ENCODE data around the gene KNDC1. TPM values are rescaled to one million over a fixed set of nuclear protein-coding genes. Genes with fewer than 3 reads are reported as not detected.

KNDC1 gene
- total and polyA plus RNA-seq, 10 of the 15 experiments (the other 5 are each of a cell fraction or from before 2014, with no cell fraction given), result 0.03 to 0.11 (median 0.05) TPM; not detected in 7

DNA sequence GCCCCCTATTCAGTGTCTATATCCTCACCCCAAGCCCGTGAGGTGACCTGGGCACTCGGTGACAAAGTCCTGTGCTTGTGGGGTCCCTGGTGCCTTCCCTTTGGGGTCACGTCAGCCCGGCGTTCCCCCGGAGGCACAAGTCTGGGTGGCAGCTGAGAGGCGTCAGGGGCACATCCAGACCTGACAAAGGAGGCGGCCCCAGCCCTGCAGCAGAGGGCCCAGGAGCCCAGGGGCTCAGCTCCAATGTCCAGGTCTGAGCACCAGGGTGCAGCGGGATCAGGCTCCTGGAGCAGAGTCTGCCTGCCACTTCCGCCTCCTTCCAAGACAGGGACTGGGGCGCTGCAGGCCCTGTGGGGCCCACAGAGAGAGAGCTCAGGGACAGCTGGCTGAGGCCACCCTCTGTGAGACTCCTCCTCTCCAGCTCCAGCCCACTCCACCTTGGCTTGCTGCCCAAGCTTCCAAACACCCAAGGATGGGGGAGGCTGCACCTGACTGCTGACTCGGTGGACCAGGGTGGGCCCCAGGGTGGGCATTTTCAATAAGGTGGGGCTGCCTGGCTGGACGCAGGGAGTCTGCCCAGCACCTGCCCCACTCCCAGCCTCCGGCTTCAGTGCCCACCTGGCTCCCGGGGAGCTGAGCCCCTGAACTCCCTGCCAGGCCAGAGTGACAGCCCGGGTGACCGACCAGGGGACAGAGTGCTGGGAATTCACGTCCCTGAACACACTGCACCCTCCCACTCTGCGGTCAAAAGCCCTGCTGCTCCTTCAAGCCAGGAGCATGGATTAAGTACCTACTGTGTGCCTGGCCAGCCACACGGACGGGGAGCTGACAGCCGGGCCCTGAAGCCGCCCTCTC, 1.0 kb upstream of the KNDC1 start:
- no peak for ATAC-seq
- in situ Hi-C loops (cut with MboI), result no loop called here
- CTCF ChIA-PET, result no interaction called here

DNA sequence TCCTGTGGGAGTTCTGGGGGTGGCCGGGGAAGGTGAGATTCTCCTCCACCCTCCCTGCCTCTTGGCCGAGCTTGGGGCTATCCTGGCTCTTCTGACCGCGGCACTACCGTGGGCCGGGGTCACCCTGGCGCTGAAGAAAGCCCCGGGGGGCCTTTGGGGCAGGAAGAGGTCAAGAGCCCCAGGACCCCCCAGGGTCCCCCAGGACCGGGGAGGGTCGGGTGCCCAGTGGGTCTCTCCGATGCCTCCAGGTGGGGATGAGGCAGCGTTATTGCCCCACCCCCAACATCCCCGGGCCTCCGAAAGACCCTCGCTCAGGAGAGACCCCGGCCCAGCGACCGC, 439 bp upstream of the KNDC1 start:
- no TSS peak for BruUV-seq (replicated peaks)
- no peak overlapping the region for H3K4me3 ChIP-seq
- FAIRE-seq, result no peak
- ChIA-PET SMC1A (ENCODE audit: uncharacterized antibody, unreplicated experiment) (no interaction called here), RAD21 (ENCODE audit: unreplicated experiment) (no interaction called here), CTCF (no interaction called here), POLR2A (no interaction called here)
- no peaks in the 10 kb centered on the region for H3K27me3 ChIP-seq (replicated peaks in 1 of 2; ENCODE audit: control insufficient read depth in 2 of 2, insufficient read depth in 2 of 2, low read length in 1 of 2)
- DNase-seq (ENCODE audit: low read depth, low spot score), result no peak
- no peak overlapping the region for H3K9ac ChIP-seq (ENCODE audit: control insufficient read depth, insufficient read depth, low read length)
- no peaks in the 10 kb centered on the region for H4K20me1 ChIP-seq (ENCODE audit: control insufficient read depth, insufficient read depth)
- no peaks in the 10 kb centered on the region for H3K79me2 ChIP-seq (ENCODE audit: control insufficient read depth, insufficient read depth, low read length)
- H2AFZ ChIP-seq (ENCODE audit: control insufficient read depth, low read depth, low read length), result no peak overlapping the region
- no peaks in the 10 kb centered on the region for H3K36me3 ChIP-seq (ENCODE audit: control insufficient read depth in 2 of 2, insufficient read depth in 2 of 2, low read length in 1 of 2)
- no peaks in the 10 kb centered on the region for H3K9me3 ChIP-seq (replicated peaks; ENCODE audit: control insufficient read depth, insufficient read depth, low read length)
- H3K4me2 ChIP-seq (ENCODE audit: control insufficient read depth, insufficient read depth), result no peak overlapping the region
- in situ Hi-C loops (cut with MboI), result no loop called here
- ATAC-seq, result no peak
- intact Hi-C loops (cut with micrococcal nuclease; ENCODE audit: unreplicated experiment), result no loop called here
- no peaks in the 10 kb centered on the region for H3K4me1 ChIP-seq (ENCODE audit: control insufficient read depth, insufficient read depth, low read length)
- no peak overlapping the region for H3K27ac ChIP-seq (ENCODE audit: control insufficient read depth, insufficient read depth)
- WGBS (ENCODE audit: insufficient coverage, insufficient replicate concordance, low lambda C conversion rate, missing lambda C conversion rate), result 18% methylated on average over 6 of the region's 18 CpGs
- TF ChIP-seq JUNB (IDR thresholded peaks at IDR 0.05) (no peak), SRF (IDR thresholded peaks at IDR 0.05; ENCODE audit: low read depth in 2 of 2, low read length in 2 of 2) (no peak), MXI1 (IDR thresholded peaks at IDR 0.05; ENCODE audit: low read depth, low read length) (no peak), MYC (IDR thresholded peaks at IDR 0.05; ENCODE audit: insufficient read depth, insufficient read length, insufficient replicate concordance, low read length, severe bottlenecking) (no peak), ESRRA (IDR thresholded peaks at IDR 0.05; ENCODE audit: low read length) (no peak)
- TF ChIP-seq, protein P1, sequence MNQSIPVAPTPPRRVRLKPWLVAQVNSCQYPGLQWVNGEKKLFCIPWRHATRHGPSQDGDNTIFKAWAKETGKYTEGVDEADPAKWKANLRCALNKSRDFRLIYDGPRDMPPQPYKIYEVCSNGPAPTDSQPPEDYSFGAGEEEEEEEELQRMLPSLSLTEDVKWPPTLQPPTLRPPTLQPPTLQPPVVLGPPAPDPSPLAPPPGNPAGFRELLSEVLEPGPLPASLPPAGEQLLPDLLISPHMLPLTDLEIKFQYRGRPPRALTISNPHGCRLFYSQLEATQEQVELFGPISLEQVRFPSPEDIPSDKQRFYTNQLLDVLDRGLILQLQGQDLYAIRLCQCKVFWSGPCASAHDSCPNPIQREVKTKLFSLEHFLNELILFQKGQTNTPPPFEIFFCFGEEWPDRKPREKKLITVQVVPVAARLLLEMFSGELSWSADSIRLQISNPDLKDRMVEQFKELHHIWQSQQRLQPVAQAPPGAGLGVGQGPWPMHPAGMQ (IDR thresholded peaks at IDR 0.05; ENCODE audit: borderline replicate concordance), result no peak
- TF ChIP-seq, protein P2, sequence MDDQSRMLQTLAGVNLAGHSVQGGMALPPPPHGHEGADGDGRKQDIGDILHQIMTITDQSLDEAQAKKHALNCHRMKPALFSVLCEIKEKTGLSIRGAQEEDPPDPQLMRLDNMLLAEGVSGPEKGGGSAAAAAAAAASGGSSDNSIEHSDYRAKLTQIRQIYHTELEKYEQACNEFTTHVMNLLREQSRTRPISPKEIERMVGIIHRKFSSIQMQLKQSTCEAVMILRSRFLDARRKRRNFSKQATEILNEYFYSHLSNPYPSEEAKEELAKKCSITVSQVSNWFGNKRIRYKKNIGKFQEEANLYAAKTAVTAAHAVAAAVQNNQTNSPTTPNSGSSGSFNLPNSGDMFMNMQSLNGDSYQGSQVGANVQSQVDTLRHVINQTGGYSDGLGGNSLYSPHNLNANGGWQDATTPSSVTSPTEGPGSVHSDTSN (IDR thresholded peaks at IDR 0.05; ENCODE audit: insufficient replicate concordance, low read depth, low read length), result no peak
- TF ChIP-seq, protein P3, sequence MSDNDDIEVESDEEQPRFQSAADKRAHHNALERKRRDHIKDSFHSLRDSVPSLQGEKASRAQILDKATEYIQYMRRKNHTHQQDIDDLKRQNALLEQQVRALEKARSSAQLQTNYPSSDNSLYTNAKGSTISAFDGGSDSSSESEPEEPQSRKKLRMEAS (IDR thresholded peaks at IDR 0.05; ENCODE audit: low read depth, low read length), result no peak

More for the DNA sequence above, 1.0 kb upstream of the KNDC1 start:
- Histone ChIP-seq H3K9ac (ENCODE audit: control insufficient read depth, insufficient read depth, low read length) (no peak overlapping the region), H3K79me2 (ENCODE audit: control insufficient read depth, insufficient read depth, low read length) (no peaks in the 10 kb centered on the region), H3K27me3 (replicated peaks in 1 of 2; ENCODE audit: control insufficient read depth in 2 of 2, insufficient read depth in 2 of 2, low read length in 1 of 2) (no peaks in the 10 kb centered on the region), H3K27ac (ENCODE audit: control insufficient read depth, insufficient read depth) (no peak overlapping the region), H4K20me1 (ENCODE audit: control insufficient read depth, insufficient read depth) (no peaks in the 10 kb centered on the region), H3K4me1 (ENCODE audit: control insufficient read depth, insufficient read depth, low read length) (no peaks in the 10 kb centered on the region), H3K4me3 (no peak overlapping the region), H3K4me2 (ENCODE audit: control insufficient read depth, insufficient read depth) (no peak overlapping the region), H2AFZ (ENCODE audit: control insufficient read depth, low read depth, low read length) (no peak overlapping the region), H3K36me3 (ENCODE audit: control insufficient read depth in 2 of 2, insufficient read depth in 2 of 2, low read length in 1 of 2) (no peaks in the 10 kb centered on the region), H3K9me3 (replicated peaks; ENCODE audit: control insufficient read depth, insufficient read depth, low read length) (no peaks in the 10 kb centered on the region)
- RAD21 ChIA-PET (ENCODE audit: unreplicated experiment), result no interaction called here
- SMC1A ChIA-PET (ENCODE audit: uncharacterized antibody, unreplicated experiment), result no interaction called here
- POLR2A ChIA-PET, result no interaction called here
- TF ChIP-seq ZSCAN29 (IDR thresholded peaks at IDR 0.05) (no peak), SMC3 (IDR thresholded peaks at IDR 0.05; ENCODE audit: borderline replicate concordance, low read length) (no peak), EP300 (IDR thresholded peaks at IDR 0.05; ENCODE audit: borderline replicate concordance in 1 of 2, control insufficient read depth in 1 of 2, low read depth in 2 of 2, low read length in 2 of 2) (no peak), BHLHE40 (IDR thresholded peaks at IDR 0.05; ENCODE audit: borderline replicate concordance in 1 of 2, low read depth in 2 of 2, low read length in 1 of 2) (no peak), ZNF384 (IDR thresholded peaks at IDR 0.05; ENCODE audit: borderline replicate concordance, low read depth, low read length) (no peak), ZZZ3 (IDR thresholded peaks at IDR 0.05; ENCODE audit: control insufficient read depth, insufficient read length, low read depth) (no peak), MTA2 (IDR thresholded peaks at IDR 0.05; ENCODE audit: low read depth) (no peak), TCF7 (IDR thresholded peaks at IDR 0.05; ENCODE audit: borderline replicate concordance) (no peak), STAT3 (IDR thresholded peaks at IDR 0.05; ENCODE audit: low read depth, low read length) (no peak)
- TF ChIP-seq, protein P4, sequence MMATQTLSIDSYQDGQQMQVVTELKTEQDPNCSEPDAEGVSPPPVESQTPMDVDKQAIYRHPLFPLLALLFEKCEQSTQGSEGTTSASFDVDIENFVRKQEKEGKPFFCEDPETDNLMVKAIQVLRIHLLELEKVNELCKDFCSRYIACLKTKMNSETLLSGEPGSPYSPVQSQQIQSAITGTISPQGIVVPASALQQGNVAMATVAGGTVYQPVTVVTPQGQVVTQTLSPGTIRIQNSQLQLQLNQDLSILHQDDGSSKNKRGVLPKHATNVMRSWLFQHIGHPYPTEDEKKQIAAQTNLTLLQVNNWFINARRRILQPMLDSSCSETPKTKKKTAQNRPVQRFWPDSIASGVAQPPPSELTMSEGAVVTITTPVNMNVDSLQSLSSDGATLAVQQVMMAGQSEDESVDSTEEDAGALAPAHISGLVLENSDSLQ (IDR thresholded peaks at IDR 0.05), result no peak
- intact Hi-C loops (cut with micrococcal nuclease; ENCODE audit: unreplicated experiment), result no loop called here
- DNase-seq (ENCODE audit: low read depth, low spot score), result no peak
- 46% methylated on average over 23 of the region's 23 CpGs for WGBS (ENCODE audit: insufficient coverage, insufficient replicate concordance, low lambda C conversion rate, missing lambda C conversion rate)
- no peak for FAIRE-seq
- no TSS peak for BruUV-seq (replicated peaks)
